ENCODE results near the gene DYNC2I2. TPM values are rescaled to one million over a fixed set of nuclear protein-coding genes. Genes with fewer than 3 reads are reported as not detected.

The DYNC2I2 gene
- total and polyA plus RNA-seq, 10 of the 15 experiments (the other 5 are each of a cell fraction or from before 2014, with no cell fraction given), result 0.89 to 118 (median 47.9) TPM

- TF ChIP-seq, protein P1, sequence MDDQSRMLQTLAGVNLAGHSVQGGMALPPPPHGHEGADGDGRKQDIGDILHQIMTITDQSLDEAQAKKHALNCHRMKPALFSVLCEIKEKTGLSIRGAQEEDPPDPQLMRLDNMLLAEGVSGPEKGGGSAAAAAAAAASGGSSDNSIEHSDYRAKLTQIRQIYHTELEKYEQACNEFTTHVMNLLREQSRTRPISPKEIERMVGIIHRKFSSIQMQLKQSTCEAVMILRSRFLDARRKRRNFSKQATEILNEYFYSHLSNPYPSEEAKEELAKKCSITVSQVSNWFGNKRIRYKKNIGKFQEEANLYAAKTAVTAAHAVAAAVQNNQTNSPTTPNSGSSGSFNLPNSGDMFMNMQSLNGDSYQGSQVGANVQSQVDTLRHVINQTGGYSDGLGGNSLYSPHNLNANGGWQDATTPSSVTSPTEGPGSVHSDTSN (IDR thresholded peaks at IDR 0.05; ENCODE audit: insufficient replicate concordance, low read depth, low read length), result no peak
- TF ChIP-seq ASH2L (IDR thresholded peaks at IDR 0.05; ENCODE audit: borderline replicate concordance, low read depth), result no peak; the same call in 1 of the 2 replicates
- peak; percentile 52 for TF ChIP-seq YY1 (IDR thresholded peaks at IDR 0.05; ENCODE audit: low read depth, low read length)
- TF ChIP-seq NKRF (conservative IDR thresholded peaks at IDR 0.05), result peak; percentile 78
- TF ChIP-seq BACH1 (IDR thresholded peaks at IDR 0.05; ENCODE audit: borderline replicate concordance), result peak; percentile 50; the same call in 1 of the 2 replicates
- no peak for TF ChIP-seq EGR1 (IDR thresholded peaks at IDR 0.05; ENCODE audit: borderline replicate concordance in 1 of 2, low read depth in 2 of 2, low read length in 2 of 2)
- no peak for TF ChIP-seq POU2F2 (IDR thresholded peaks at IDR 0.05; ENCODE audit: borderline replicate concordance, low read depth, low read length)
- 0 out of 2 replicates have a peak, but pooled peaks have one; percentile 17 for TF ChIP-seq NR2F1 (conservative IDR thresholded peaks at IDR 0.05)
- TF ChIP-seq, protein P2, sequence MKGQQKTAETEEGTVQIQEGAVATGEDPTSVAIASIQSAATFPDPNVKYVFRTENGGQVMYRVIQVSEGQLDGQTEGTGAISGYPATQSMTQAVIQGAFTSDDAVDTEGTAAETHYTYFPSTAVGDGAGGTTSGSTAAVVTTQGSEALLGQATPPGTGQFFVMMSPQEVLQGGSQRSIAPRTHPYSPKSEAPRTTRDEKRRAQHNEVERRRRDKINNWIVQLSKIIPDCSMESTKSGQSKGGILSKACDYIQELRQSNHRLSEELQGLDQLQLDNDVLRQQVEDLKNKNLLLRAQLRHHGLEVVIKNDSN (IDR thresholded peaks at IDR 0.05; ENCODE audit: borderline replicate concordance, extremely low read length, insufficient read depth, low read depth, low read length), result no peak
- TF ChIP-seq POLR2A (IDR thresholded peaks at IDR 0.05; ENCODE audit: low read depth, low read length), result peak; percentile 53
- no peak for TF ChIP-seq SIX5 (IDR thresholded peaks at IDR 0.05; ENCODE audit: low read depth, low read length, severe bottlenecking)
- no peak; the same call in 1 of the 2 replicates for TF ChIP-seq ZBED1 (IDR thresholded peaks at IDR 0.05; ENCODE audit: borderline replicate concordance)
- peak; percentile 62 for TF ChIP-seq LARP7 (IDR thresholded peaks at IDR 0.05)
- no peak for TF ChIP-seq PAX8 (IDR thresholded peaks at IDR 0.05)
- TF ChIP-seq, protein P3, sequence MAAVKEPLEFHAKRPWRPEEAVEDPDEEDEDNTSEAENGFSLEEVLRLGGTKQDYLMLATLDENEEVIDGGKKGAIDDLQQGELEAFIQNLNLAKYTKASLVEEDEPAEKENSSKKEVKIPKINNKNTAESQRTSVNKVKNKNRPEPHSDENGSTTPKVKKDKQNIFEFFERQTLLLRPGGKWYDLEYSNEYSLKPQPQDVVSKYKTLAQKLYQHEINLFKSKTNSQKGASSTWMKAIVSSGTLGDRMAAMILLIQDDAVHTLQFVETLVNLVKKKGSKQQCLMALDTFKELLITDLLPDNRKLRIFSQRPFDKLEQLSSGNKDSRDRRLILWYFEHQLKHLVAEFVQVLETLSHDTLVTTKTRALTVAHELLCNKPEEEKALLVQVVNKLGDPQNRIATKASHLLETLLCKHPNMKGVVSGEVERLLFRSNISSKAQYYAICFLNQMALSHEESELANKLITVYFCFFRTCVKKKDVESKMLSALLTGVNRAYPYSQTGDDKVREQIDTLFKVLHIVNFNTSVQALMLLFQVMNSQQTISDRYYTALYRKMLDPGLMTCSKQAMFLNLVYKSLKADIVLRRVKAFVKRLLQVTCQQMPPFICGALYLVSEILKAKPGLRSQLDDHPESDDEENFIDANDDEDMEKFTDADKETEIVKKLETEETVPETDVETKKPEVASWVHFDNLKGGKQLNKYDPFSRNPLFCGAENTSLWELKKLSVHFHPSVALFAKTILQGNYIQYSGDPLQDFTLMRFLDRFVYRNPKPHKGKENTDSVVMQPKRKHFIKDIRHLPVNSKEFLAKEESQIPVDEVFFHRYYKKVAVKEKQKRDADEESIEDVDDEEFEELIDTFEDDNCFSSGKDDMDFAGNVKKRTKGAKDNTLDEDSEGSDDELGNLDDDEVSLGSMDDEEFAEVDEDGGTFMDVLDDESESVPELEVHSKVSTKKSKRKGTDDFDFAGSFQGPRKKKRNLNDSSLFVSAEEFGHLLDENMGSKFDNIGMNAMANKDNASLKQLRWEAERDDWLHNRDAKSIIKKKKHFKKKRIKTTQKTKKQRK (IDR thresholded peaks at IDR 0.05; ENCODE audit: low read depth, low read length), result no peak
- no peak for TF ChIP-seq ZNF622 (IDR thresholded peaks at IDR 0.05)
- TF ChIP-seq FOXM1 (IDR thresholded peaks at IDR 0.05; ENCODE audit: low read depth, low read length), result no peak
- TF ChIP-seq NFYB (IDR thresholded peaks at IDR 0.05; ENCODE audit: insufficient read depth, low read depth, low read length), result no peak
- peak; percentile 62 for TF ChIP-seq GATAD2B (conservative IDR thresholded peaks at IDR 0.05; ENCODE audit: low read depth)
- TF ChIP-seq RAD21 (IDR thresholded peaks at IDR 0.05; ENCODE audit: insufficient read depth, low read depth, low read length), result no peak
Measured at GRCh38 chr9:128689820-128690683, 33.4 kb upstream of the DYNC2I2 start (continued).

Measured in GM12878 (cell line).